Neuronal stem cell (in vitro differentiated cells): ENCODE results near the gene ALB.

Source experiments
- DNase-seq: peaks from one replicate; pipeline ENCODE4 v3.0.0-alpha.2; 2013; ENCODE audit warnings: low spot score
- H2AFZ ChIP-seq: one replicate; pipeline ENCODE4 v1.6.1; 2013; ENCODE audit warnings: mild to moderate bottlenecking, low read length, inconsistent platforms
- H2AK5ac ChIP-seq: 2 replicates; pipeline ENCODE4 v1.6.1; 2013; ENCODE audit warnings: low read depth, mild to moderate bottlenecking, inconsistent platforms, low read length, moderate library complexity, mixed read lengths
- H2BK120ac ChIP-seq: 2 replicates; pipeline ENCODE4 v1.6.1; 2013; ENCODE audit warnings: low read depth, mild to moderate bottlenecking, inconsistent platforms, low read length, moderate library complexity, mixed read lengths
- H2BK12ac ChIP-seq: one replicate; pipeline ENCODE4 v1.6.1; 2013; ENCODE audit warnings: low read length, inconsistent platforms
- H2BK15ac ChIP-seq: 2 replicates; pipeline ENCODE4 v1.6.1; 2013; ENCODE audit warnings: mild to moderate bottlenecking, low read length, inconsistent platforms, mixed read lengths
- H2BK5ac ChIP-seq: one replicate; pipeline ENCODE4 v1.6.1; 2013; ENCODE audit warnings: inconsistent platforms, mild to moderate bottlenecking, low read length, moderate library complexity
- H3K14ac ChIP-seq: one replicate; pipeline ENCODE4 v1.6.1; 2013; ENCODE audit warnings: low read length, inconsistent platforms
- H3K18ac ChIP-seq: 2 replicates; pipeline ENCODE4 v1.6.1; 2013; ENCODE audit warnings: low read length, inconsistent platforms
- H3K23ac ChIP-seq: 2 replicates; pipeline ENCODE4 v1.6.1; 2013; ENCODE audit warnings: low read depth, mild to moderate bottlenecking, mixed read lengths, low read length, inconsistent platforms; ENCODE audit not compliant: poor library complexity
- H3K27ac ChIP-seq: replicated peaks from 3 replicates; pipeline ENCODE4 v1.5.1; 2013; ENCODE audit warnings: low read length, inconsistent platforms
- H3K27me3 ChIP-seq, 3 experiments: 2 replicates each; pipeline ENCODE4 v1.6.1; 2013; ENCODE audit warnings: low read length in 3 of 3, mild to moderate bottlenecking in 2 of 3, inconsistent platforms in 1 of 3, low read depth in 1 of 3, mixed read lengths in 1 of 3, moderate library complexity in 1 of 3; ENCODE audit not compliant: control insufficient read depth in 3 of 3, insufficient read depth in 3 of 3
- H3K36me3 ChIP-seq, 2 donors: replicated peaks in 1 of 2; 2 replicates each; pipeline ENCODE4 v1.6.1; 2013; ENCODE audit warnings: low read length in 2 of 2; ENCODE audit not compliant: control insufficient read depth in 2 of 2, insufficient read depth in 2 of 2
- H3K4ac ChIP-seq: 2 replicates; pipeline ENCODE4 v1.6.1; 2013; ENCODE audit warnings: inconsistent platforms, mild to moderate bottlenecking, low read length, moderate library complexity
- H3K4me1 ChIP-seq, 2 donors: 1 replicate in 1 of 2; 2 replicates in 1 of 2; pipeline ENCODE4 v1.6.1; 2013; ENCODE audit warnings: low read length in 2 of 2, low read depth in 1 of 2; ENCODE audit not compliant: control insufficient read depth in 2 of 2, insufficient read depth in 1 of 2
- H3K4me2 ChIP-seq: one replicate; pipeline ENCODE4 v1.6.1; 2013; ENCODE audit warnings: mild to moderate bottlenecking, low read length, inconsistent platforms; ENCODE audit not compliant: insufficient read depth, poor library complexity, severe bottlenecking
- H3K4me3 ChIP-seq, 2 donors: 2 replicates each; pipeline ENCODE4 v1.5.1; 2013; ENCODE audit warnings: low read length in 2 of 2, mild to moderate bottlenecking in 2 of 2, inconsistent platforms in 1 of 2, moderate library complexity in 1 of 2
- H3K79me1 ChIP-seq: one replicate; pipeline ENCODE4 v1.6.1; 2013; ENCODE audit warnings: low read depth, mild to moderate bottlenecking, inconsistent platforms, low read length, moderate library complexity
- H3K9ac ChIP-seq: one replicate; pipeline ENCODE4 v1.6.1; 2013; ENCODE audit warnings: mild to moderate bottlenecking, low read depth, low read length, inconsistent platforms; ENCODE audit not compliant: poor library complexity
- H3K9me3 ChIP-seq, 2 donors: replicated peaks in 1 of 2; 2 replicates each; pipeline versions ENCODE3 to v1.6.1; 2013; ENCODE audit warnings: low read length in 2 of 2, mild to moderate bottlenecking in 2 of 2, inconsistent platforms in 1 of 2, low read depth in 1 of 2, mixed read lengths in 1 of 2, moderate library complexity in 1 of 2; ENCODE audit not compliant: control insufficient read depth in 2 of 2, insufficient read depth in 1 of 2
- H4K8ac ChIP-seq: one replicate; pipeline ENCODE4 v1.6.1; 2013; ENCODE audit warnings: low read depth, mild to moderate bottlenecking, inconsistent platforms, low read length, moderate library complexity
- H4K91ac ChIP-seq: one replicate; pipeline ENCODE4 v1.6.1; 2013; ENCODE audit warnings: low read length, low read depth, mild to moderate bottlenecking, inconsistent platforms; ENCODE audit not compliant: poor library complexity
- WGBS, 2 donors: extraction: QIAGEN DNeasy Blood & Tissue Kit; methylation state at CpG; one replicate each; pipeline ENCODE4 v1.1.7; 2013; ENCODE audit warnings: missing lambda C conversion rate in 2 of 2, mixed read lengths in 1 of 2; ENCODE audit not compliant: insufficient read length in 2 of 2, insufficient replicate concordance in 1 of 2; ENCODE audit errors: extremely low coverage in 2 of 2; 5-methylcytosine and 5-hydroxymethylcytosine counted together

ALB gene

GRCh38 chr4:73470728-73471127 lies 66.6 kb downstream of the ALB start:
- no peak for DNase-seq
- Histone ChIP-seq H3K79me1 (no peaks in the 10 kb centered on the region), H3K9me3 (peaks cover 0 to 6% of the 10 kb centered on the region in 2 donors), H3K27me3 (no peaks in the 10 kb centered on the region), H3K36me3 (no peaks in the 10 kb centered on the region), H2BK15ac (no peak overlapping the region), H3K4me3 (no peak overlapping the region), H2BK120ac (no peak overlapping the region), H2AK5ac (no peak overlapping the region), H2BK12ac (no peak overlapping the region), H4K8ac (no peak overlapping the region), H2BK5ac (no peak overlapping the region), H3K4me1 (no peaks in the 10 kb centered on the region), H3K23ac (no peak overlapping the region), H2AFZ (no peak overlapping the region), H3K27ac (no peak overlapping the region), H4K91ac (no peak overlapping the region), H3K4me2 (no peak overlapping the region), H3K4ac (no peak overlapping the region), H3K9ac (no peak overlapping the region), H3K14ac (no peak overlapping the region), H3K18ac (no peak overlapping the region)
- no CpG with 5 or more reads among the region's 1 CpG for WGBS, 2 donors
